ENCODE measurements around the gene MESP2.
"Not testable (repeated sequence)": the region's sequence is repeated elsewhere in the genome, so short reads cannot be mapped to it uniquely, and the experiment has no call there.

The MESP2 gene

GRCh38 chr15:89781055-89781454 lies 4.9 kb downstream of the MESP2 start:
- no peak overlapping the region for H3K18ac ChIP-seq (ENCODE audit: low read length)
- peak in 1 of 2 donors; percentile 36 for DNase-seq
- WGBS (ENCODE audit: extremely low coverage, insufficient coverage, insufficient read length) = no CpG with 5 or more reads among the region's 6 CpGs
- H2AK5ac ChIP-seq (ENCODE audit: low read length) = peak overlapping the region; percentile 51
- no peak overlapping the region for H4K8ac ChIP-seq (ENCODE audit: low read depth, low read length)
- no peak overlapping the region for H3K4ac ChIP-seq (ENCODE audit: low read depth, low read length)
- H2BK12ac ChIP-seq (ENCODE audit: low read length) = peak overlapping the region; percentile 44
- no peak overlapping the region for H3K27ac ChIP-seq (ENCODE audit: low read depth, low read length)
- no peak overlapping the region for H2BK5ac ChIP-seq (ENCODE audit: low read depth, low read length, poor library complexity)
- peak overlapping the region; percentile 35 for H2BK120ac ChIP-seq (ENCODE audit: insufficient read depth, low read length, poor library complexity)
- H3K36me3 ChIP-seq (ENCODE audit: control insufficient read depth in 1 of 2, insufficient read depth in 2 of 2, low read length in 2 of 2) = no peaks in the 10 kb centered on the region
- H4K91ac ChIP-seq (ENCODE audit: low read depth, low read length) = peak overlapping the region; percentile 48
- H3K79me2 ChIP-seq (ENCODE audit: control insufficient read depth, insufficient read depth, low read length, poor library complexity) = no peaks in the 10 kb centered on the region
- H3K14ac ChIP-seq (ENCODE audit: low read length) = no peak overlapping the region
- H3K9ac ChIP-seq (ENCODE audit: low read length) = no peak overlapping the region
- no peak overlapping the region for H2AFZ ChIP-seq (ENCODE audit: insufficient read depth, low read length, poor library complexity)
- H4K12ac ChIP-seq (ENCODE audit: low read depth, low read length) = no peak overlapping the region
- H3K27me3 ChIP-seq (ENCODE audit: insufficient read depth, low read length) = no peaks in the 10 kb centered on the region
- H3K9me3 ChIP-seq (ENCODE audit: insufficient read depth, low read depth, low read length) = no peaks in the 10 kb centered on the region
- no peak overlapping the region for H3K4me2 ChIP-seq (ENCODE audit: low read length)
- peaks cover 12% of the 10 kb centered on the region for H3K79me1 ChIP-seq (ENCODE audit: low read length)
- H3K4me3 ChIP-seq (ENCODE audit: low read depth, low read length) = no peak overlapping the region
- H3K23ac ChIP-seq (ENCODE audit: low read length) = no peak overlapping the region
- H3K4me1 ChIP-seq (ENCODE audit: control insufficient read depth in 1 of 2, insufficient read depth in 2 of 2, low read length in 2 of 2) = peaks cover 28 to 37% of the 10 kb centered on the region in 2 experiments

GRCh38 chr15:89781891-89782618 lies 5.9 kb downstream of the MESP2 start:
- Histone ChIP-seq H2BK5ac (ENCODE audit: low read depth, low read length, poor library complexity) (peak overlapping the region; percentile 38), H4K8ac (ENCODE audit: low read depth, low read length) (no peak overlapping the region), H3K36me3 (ENCODE audit: control insufficient read depth in 1 of 2, insufficient read depth in 2 of 2, low read length in 2 of 2) (no peaks in the 10 kb centered on the region), H2AK5ac (ENCODE audit: low read length) (no peak overlapping the region), H3K4ac (ENCODE audit: low read depth, low read length) (no peak overlapping the region), H3K79me2 (ENCODE audit: control insufficient read depth, insufficient read depth, low read length, poor library complexity) (no peaks in the 10 kb centered on the region), H3K27me3 (ENCODE audit: insufficient read depth, low read length) (no peaks in the 10 kb centered on the region), H2BK12ac (ENCODE audit: low read length) (peak overlapping the region; percentile 34), H3K4me2 (ENCODE audit: low read length) (peak overlapping the region; percentile 44), H4K91ac (ENCODE audit: low read depth, low read length) (peak overlapping the region; percentile 31), H2BK120ac (ENCODE audit: insufficient read depth, low read length, poor library complexity) (peak overlapping the region; percentile 7), H3K4me3 (ENCODE audit: low read depth, low read length) (no peak overlapping the region), H3K14ac (ENCODE audit: low read length) (no peak overlapping the region), H3K23ac (ENCODE audit: low read length) (no peak overlapping the region), H3K4me1 (ENCODE audit: control insufficient read depth in 1 of 2, insufficient read depth in 2 of 2, low read length in 2 of 2) (peaks cover 25 to 30% of the 10 kb centered on the region in 2 experiments), H3K9me3 (ENCODE audit: insufficient read depth, low read depth, low read length) (no peaks in the 10 kb centered on the region), H3K79me1 (ENCODE audit: low read length) (peaks cover 6% of the 10 kb centered on the region), H3K9ac (ENCODE audit: low read length) (no peak overlapping the region), H3K18ac (ENCODE audit: low read length) (no peak overlapping the region), H3K27ac (ENCODE audit: low read depth, low read length) (peak overlapping the region; percentile 62), H2AFZ (ENCODE audit: insufficient read depth, low read length, poor library complexity) (no peak overlapping the region), H4K12ac (ENCODE audit: low read depth, low read length) (no peak overlapping the region)
- peak; percentile 99 for DNase-seq
- no CpG with 5 or more reads among the region's 15 CpGs for WGBS (ENCODE audit: extremely low coverage, insufficient coverage, insufficient read length)

GRCh38 chr15:89782619-89782950 lies 6.5 kb downstream of the MESP2 start:
- not testable (repeated sequence) for H3K79me1 ChIP-seq (ENCODE audit: low read length); H3K36me3 ChIP-seq (ENCODE audit: control insufficient read depth in 1 of 2, insufficient read depth in 2 of 2, low read length in 2 of 2); H4K12ac ChIP-seq (ENCODE audit: low read depth, low read length); H4K8ac ChIP-seq (ENCODE audit: low read depth, low read length); H2BK12ac ChIP-seq (ENCODE audit: low read length); H2AK5ac ChIP-seq (ENCODE audit: low read length); H3K14ac ChIP-seq (ENCODE audit: low read length); DNase-seq; H3K4ac ChIP-seq (ENCODE audit: low read depth, low read length); H2AFZ ChIP-seq (ENCODE audit: insufficient read depth, low read length, poor library complexity); H4K91ac ChIP-seq (ENCODE audit: low read depth, low read length); H3K9me3 ChIP-seq (ENCODE audit: insufficient read depth, low read depth, low read length); H3K79me2 ChIP-seq (ENCODE audit: control insufficient read depth, insufficient read depth, low read length, poor library complexity); H3K9ac ChIP-seq (ENCODE audit: low read length); H3K4me3 ChIP-seq (ENCODE audit: low read depth, low read length); H3K23ac ChIP-seq (ENCODE audit: low read length); H3K18ac ChIP-seq (ENCODE audit: low read length); H3K27me3 ChIP-seq (ENCODE audit: insufficient read depth, low read length)
- H3K27ac ChIP-seq (ENCODE audit: low read depth, low read length) = peak overlapping the region; percentile 35
- H3K4me1 ChIP-seq (ENCODE audit: control insufficient read depth in 1 of 2, insufficient read depth in 2 of 2, low read length in 2 of 2) = peaks cover 25 to 30% of the 10 kb centered on the region in 2 experiments
- peak overlapping the region; percentile 44 for H3K4me2 ChIP-seq (ENCODE audit: low read length)
- H2BK5ac ChIP-seq (ENCODE audit: low read depth, low read length, poor library complexity) = peak overlapping the region; percentile 38
- no CpG with 5 or more reads among the region's 9 CpGs for WGBS (ENCODE audit: extremely low coverage, insufficient coverage, insufficient read length)
- H2BK120ac ChIP-seq (ENCODE audit: insufficient read depth, low read length, poor library complexity) = peak overlapping the region; percentile 7

- Histone ChIP-seq H3K18ac (ENCODE audit: low read length) (no peak overlapping the region), H3K27me3 (ENCODE audit: insufficient read depth, low read length) (no peaks in the 10 kb centered on the region), H3K4me1 (ENCODE audit: control insufficient read depth in 1 of 2, insufficient read depth in 2 of 2, low read length in 2 of 2) (peaks cover 25 to 30% of the 10 kb centered on the region in 2 experiments), H2BK120ac (ENCODE audit: insufficient read depth, low read length, poor library complexity) (no peak overlapping the region), H2AK5ac (ENCODE audit: low read length) (no peak overlapping the region), H2BK5ac (ENCODE audit: low read depth, low read length, poor library complexity) (peak overlapping the region; percentile 4), H4K8ac (ENCODE audit: low read depth, low read length) (no peak overlapping the region), H4K12ac (ENCODE audit: low read depth, low read length) (no peak overlapping the region), H3K36me3 (ENCODE audit: control insufficient read depth in 1 of 2, insufficient read depth in 2 of 2, low read length in 2 of 2) (no peaks in the 10 kb centered on the region), H3K9me3 (ENCODE audit: insufficient read depth, low read depth, low read length) (no peaks in the 10 kb centered on the region), H3K14ac (ENCODE audit: low read length) (no peak overlapping the region), H3K23ac (ENCODE audit: low read length) (no peak overlapping the region), H3K4me3 (ENCODE audit: low read depth, low read length) (no peak overlapping the region), H3K4ac (ENCODE audit: low read depth, low read length) (no peak overlapping the region), H3K27ac (ENCODE audit: low read depth, low read length) (no peak overlapping the region), H3K4me2 (ENCODE audit: low read length) (no peak overlapping the region), H2AFZ (ENCODE audit: insufficient read depth, low read length, poor library complexity) (no peak overlapping the region), H3K79me2 (ENCODE audit: control insufficient read depth, insufficient read depth, low read length, poor library complexity) (no peaks in the 10 kb centered on the region), H4K91ac (ENCODE audit: low read depth, low read length) (peak overlapping the region; percentile 16), H3K9ac (ENCODE audit: low read length) (no peak overlapping the region), H3K79me1 (ENCODE audit: low read length) (peaks cover 6% of the 10 kb centered on the region), H2BK12ac (ENCODE audit: low read length) (peak overlapping the region; percentile 6)
- no CpG with 5 or more reads among the region's 14 CpGs for WGBS (ENCODE audit: extremely low coverage, insufficient coverage, insufficient read length)
- DNase-seq = peak; percentile 61 to 72
These were observed 7.2 kb downstream of the MESP2 start for GRCh38 chr15:89783111-89783860.
